HG03045 (cell line): Measurements from ENCODE around the gene KCTD17.

Source experiments
- ATAC-seq: cut with Tn5 transposase; IDR thresholded peaks from one replicate; pipeline ENCODE4 v1.9.1; 2021; ENCODE audit warnings: mild to moderate bottlenecking, moderate library complexity; ENCODE audit not compliant: unreplicated experiment

The KCTD17 gene

DNA sequence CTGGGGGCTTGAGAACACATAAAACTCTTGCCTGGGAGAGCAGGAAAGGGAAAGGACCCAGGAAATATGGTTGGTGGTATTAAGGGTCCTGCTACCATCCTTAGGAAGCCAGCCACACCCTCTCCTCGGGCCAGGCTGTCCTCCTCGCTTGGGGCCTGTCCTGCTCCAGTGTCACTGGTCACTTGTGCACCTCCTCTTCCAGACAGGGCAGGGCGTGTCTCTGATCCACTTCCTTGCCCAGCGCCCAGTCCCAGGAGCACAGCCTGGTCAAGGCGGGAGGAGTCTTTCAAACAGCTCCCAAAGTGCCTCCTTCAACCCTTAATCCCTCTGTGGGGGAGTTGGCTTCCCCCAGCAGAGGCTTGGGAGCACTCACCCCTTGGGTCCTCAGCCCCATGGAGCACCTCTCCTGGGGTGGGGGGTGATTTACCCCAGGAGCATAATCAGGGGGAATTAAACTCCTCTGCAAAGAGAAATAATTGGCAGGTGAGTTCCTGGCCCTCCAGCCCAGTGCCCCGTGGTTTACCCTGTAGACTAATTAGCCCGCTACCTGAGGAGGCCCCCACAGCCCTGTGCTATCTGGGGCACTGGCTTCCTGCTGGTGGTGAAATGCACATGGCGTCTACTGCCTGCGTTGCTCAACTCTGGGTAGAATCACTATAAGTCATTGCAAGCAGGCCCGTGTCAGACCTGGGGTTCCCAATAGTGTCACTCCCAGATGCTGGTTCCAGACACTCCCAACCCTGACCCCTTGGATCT lies 49.9 kb downstream of the KCTD17 start:
- ATAC-seq: no peak

DNA sequence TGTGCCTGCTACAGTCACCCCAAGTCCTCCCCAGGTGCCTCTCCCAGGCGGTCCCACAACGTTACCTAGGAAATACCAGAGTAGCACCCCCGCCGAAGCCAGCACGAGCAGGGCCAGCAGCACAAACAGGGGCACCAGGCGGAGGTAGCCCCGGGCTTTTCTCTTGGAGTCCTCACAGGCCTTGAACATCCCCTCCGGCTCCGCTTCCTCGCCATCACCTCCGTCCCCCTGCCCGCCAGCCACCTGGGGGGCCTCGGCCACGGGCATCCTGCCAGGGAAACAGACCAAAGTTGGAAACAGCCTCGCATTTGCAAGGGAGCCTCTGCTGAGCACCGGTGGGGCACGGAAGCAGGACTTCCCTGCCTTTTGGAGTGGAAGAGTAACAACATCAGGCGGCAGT lies 51.6 kb downstream of the KCTD17 start:
- no peak for ATAC-seq

DNA sequence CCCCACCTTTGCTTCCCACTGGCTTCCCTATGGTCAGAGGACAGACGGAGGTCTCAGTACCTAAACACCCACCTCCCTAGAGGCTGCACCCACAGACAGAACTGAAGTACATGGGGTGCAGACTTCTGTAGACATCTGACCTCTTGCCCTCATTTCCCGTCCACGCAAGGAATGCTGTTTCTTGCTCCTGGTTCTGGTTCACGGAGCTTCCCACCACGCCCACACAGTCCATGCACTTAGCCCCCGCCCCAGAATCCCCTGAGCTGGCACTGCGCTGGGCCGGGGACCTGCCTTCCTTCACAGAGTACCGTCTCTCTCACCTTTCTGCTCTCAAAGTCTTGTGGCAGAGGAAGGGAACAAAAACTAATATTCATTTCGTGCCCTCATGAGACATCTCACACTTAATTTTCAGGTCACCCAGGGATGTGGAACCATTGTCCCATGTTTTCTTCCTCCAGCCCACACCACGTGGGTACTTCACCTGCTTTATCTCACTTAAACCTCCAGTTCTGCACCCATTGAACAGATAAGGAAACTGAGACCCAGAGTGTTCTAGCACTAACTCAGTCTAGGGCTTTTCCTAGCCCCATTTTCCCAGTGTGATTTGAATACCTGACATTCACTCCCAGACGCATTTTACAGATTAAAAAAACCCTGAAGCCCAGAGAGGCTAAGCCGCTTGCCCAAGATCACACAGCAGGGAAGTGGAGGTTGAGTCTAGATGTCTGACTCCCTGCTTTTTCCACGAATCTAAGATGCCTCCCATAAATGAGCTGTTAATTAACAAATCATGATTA lies 52.3 kb downstream of the KCTD17 start:
- ATAC-seq: no peak

DNA sequence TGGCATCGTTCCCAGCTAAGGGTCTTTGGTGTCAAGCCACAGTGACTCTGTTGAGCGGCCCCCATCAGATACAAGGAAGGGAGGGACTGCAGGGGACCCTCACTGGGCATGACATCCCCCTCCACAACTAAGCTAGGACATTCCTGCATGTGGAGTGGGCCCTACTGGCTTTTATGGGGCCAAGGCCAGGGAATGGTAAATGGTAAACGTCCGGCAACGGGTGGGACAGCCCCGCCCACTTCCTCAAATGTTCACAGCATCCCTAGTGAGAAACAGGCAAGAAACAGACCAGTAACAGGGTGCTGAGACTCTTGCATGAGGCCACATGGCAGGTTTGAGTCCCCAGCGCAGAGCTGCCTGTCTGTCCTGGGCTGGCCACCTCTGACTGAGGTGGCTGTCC lies 53.6 kb downstream of the KCTD17 start:
- ATAC-seq: no peak

DNA sequence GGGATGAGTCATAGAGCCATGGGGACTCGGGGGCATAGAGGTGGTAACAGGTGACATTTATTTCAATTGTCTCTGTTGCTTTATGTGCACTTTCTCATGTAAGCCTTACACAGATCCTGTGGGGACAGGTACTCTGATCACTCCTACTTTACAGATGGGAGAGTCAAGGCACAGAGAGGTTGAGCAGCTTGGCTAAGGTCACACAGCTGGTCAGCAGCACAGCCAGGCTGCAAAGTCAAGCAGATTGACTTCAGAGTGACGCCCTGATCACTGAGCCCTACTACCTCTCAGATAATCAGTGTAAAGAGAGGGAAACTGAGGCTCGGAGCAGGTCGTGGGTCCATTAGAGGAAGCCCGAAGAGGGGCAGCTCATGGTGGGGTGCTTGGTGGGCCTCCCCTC lies 54.4 kb downstream of the KCTD17 start:
- ATAC-seq: no peak

DNA sequence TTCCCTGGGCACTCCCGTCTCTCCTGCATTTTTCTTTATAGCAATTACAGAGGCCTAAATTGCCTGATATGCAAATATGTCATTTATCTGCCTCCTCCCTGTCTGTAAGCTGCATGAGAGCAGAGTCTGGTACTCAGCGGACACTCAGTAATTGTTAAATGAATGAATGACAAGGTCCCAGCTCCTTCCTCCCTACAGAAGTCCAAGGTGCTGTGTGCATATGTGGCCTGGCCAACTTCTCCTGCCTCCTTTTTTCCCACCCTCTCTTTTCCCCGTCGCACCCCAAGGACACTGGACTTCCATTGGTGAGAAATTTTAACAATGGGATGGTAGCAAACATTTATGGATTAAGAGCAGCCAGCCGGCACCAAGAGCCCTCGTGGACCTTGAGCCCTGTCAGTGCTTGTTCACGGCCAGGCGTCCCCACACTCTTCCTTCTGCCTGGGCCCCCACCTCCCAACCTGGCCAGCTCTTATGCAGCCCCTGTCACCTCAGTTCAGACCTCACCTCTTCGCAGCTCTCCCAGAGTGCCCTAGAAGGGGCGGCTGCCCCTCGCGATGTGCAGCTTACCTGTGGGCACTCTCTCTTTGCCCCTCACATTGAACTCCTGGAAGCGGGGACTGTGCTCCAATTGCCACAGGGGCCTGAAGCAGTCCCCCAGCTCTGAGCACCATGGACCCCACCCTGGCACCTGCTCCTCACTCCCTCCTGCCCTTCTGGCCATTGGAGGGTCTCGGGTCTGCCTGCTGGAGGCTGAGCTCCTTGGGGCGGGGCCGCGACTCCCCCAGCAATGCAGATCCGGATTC lies 56.5 kb downstream of the KCTD17 start:
- ATAC-seq: no peak

DNA sequence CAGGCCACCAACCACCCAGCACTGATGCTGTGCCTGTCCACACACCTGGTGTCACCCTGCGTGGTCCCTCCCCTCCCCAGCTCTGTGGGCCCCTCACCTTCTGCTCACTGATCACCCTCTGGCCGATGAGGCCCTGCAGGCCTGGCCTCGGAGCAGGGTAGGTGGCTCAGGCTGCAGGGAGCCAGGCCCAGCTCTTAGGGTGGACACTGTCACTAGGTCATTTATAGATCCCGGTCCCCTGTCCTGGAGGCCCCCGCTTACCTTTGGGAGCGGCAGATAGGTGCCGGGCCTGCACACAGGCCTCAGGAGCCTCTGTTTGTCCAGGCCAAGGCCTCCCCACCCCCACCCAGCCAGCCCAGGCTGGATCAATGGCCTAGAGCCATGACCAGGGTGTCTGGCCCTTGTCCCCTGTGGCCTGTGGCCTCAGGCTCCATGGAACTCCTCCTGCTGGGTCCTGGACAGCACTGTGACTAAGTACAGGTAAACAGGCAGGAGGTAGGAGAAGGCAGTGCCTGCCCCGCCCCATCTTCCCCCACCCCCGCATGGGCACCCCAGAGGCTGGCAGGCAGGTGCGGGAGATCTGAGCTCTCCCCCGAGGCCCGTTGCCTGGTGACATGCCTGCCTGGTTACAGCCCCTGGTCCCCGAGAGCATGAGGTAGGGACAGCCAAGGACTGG lies 57.8 kb downstream of the KCTD17 start, which contains the start of gene TMPRSS6:
Gene TMPRSS6, minus strand, starts transcription at position 472 of the 676 bp plus-strand sequence. CDS start 6,296 bp downstream, outside the sequence.
- ATAC-seq: no peak

DNA sequence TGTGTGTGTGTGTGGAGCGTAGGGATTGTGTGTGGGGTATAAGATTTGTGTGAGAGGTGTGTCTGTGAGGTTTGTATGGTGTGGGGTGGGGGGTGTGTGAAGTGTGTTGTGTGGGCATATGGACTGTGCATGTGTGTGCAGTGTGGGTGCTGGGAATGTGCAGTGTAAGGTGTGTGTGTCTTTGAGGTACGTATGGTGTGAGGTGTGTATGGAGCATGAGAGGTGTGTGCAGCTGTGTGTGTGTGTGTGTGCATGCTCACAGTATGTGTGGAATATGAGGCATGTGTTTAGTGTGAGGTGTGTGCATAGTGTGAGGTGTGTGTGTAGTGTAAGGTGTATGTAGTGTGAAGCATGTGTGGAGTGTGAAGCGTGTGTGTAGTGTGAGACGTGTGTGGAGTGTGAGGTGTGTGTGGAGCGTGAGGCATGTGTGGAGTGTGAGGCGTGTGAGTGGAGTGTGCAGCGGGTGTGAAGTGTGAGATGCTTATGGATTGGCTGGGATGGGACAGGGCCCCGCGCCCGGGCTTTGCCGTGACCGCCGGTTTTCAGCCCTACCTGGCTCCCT lies 59.7 kb downstream of the KCTD17 start:
- ATAC-seq: no peak

DNA sequence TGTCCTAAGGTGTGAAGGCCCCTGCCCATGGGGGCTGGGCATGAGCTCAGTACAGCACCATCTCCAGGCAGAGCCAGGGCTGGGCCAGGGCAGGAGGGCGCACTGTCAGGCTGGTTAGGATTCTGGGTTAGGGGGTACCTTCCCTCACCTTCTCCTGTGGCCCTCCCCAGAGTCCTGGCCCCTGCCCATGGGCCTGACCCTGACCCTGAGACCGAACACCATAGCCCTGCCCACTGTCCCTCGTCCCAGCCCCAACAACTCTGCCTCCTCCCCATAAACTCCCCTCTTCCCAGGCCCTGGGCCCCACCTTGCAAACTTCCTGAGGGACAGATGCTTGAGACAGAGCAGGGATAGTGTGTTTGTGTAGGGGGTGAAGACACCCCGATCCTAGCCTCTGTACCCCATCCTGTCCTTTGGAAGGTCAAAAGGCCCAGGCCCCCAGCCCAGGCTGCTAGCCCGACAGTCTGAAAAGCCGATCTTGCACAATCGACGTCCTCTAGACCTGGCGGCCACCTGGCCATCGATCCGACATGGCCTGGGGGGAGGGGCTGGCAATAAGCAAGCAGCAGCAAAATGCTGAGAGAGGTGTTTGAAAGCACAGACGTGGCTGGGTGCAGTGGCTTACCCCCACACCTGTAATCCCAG lies 60.7 kb downstream of the KCTD17 start:
- no peak for ATAC-seq
